GM18867 (cell line): Measurements from ENCODE around the gene BOC.

Experiments used
- ATAC-seq: cut with Tn5 transposase; IDR thresholded peaks from one replicate; pipeline ENCODE4 v1.9.1; 2021; ENCODE audit warnings: mild to moderate bottlenecking, moderate library complexity; ENCODE audit not compliant: unreplicated experiment

BOC gene

GRCh38 chr3:113268942-113269341 is 57.6 kb downstream of the BOC start:
- ATAC-seq = no peak

GRCh38 chr3:113269661-113270060 is 58.3 kb downstream of the BOC start:
- ATAC-seq = no peak

DNA sequence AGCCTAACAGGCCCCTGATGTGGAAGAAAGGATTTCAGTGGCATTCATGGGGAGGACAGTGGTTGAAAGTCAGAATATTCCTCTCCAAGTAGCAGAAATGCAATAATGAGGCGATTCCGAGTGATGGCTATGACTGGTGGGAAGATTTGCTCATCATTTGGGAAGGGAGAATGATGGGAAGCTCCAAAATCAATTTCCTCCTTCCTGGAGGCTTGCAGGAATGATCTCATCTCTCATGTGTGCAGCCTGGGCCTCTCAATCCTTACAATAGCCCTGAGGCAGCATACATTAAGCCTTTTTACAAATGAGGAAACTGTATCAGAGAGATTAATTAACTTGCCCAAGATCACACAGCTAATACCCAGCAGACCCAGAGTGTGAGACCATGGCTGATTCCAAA is 58.7 kb downstream of the BOC start:
- ATAC-seq = no peak

DNA sequence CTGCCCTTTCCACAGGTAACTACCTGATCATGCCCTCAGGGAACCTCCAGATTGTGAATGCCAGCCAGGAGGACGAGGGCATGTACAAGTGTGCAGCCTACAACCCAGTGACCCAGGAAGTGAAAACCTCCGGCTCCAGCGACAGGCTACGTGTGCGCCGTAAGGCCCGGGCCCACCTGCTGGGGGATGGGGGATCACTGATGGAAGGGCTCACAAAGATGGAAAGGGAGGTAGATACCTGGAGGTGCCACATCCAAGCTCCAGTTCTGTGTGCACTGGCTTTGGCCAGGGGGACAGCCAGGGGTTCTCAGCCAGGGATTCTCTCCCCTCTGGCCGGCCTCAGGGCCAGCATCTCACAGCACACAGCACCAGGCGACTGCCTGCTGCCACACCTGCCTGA is 59.4 kb downstream of the BOC start:
- no peak for ATAC-seq

DNA sequence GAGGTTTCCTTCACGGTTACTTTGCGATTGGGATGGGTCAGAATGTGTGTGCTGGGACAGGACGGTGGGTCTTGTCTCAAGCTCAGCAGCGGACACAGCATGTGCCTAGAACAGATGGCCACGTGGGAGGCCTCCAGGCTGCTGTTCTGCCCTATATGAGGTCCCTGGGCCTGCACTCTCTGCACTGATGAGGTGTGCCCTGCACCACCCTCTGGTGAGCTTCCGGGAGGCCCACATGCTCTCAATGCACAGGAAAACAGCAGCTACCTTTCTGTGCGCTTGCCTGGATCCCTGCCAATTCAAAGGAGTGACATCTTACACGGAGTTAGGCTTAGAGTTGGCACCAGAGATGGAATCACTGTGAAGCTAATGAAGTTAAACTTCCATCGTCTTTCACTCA is 59.8 kb downstream of the BOC start:
- ATAC-seq = no peak

GRCh38 chr3:113271594-113272384 is 60.4 kb downstream of the BOC start:
- ATAC-seq = no peak

GRCh38 chr3:113272385-113272779 is 61.0 kb downstream of the BOC start:
- no peak for ATAC-seq

GRCh38 chr3:113273011-113273410 is 61.7 kb downstream of the BOC start:
- ATAC-seq = no peak

- ATAC-seq = no peak
These were observed 62.4 kb downstream of the BOC start for GRCh38 chr3:113273604-113274378.

DNA sequence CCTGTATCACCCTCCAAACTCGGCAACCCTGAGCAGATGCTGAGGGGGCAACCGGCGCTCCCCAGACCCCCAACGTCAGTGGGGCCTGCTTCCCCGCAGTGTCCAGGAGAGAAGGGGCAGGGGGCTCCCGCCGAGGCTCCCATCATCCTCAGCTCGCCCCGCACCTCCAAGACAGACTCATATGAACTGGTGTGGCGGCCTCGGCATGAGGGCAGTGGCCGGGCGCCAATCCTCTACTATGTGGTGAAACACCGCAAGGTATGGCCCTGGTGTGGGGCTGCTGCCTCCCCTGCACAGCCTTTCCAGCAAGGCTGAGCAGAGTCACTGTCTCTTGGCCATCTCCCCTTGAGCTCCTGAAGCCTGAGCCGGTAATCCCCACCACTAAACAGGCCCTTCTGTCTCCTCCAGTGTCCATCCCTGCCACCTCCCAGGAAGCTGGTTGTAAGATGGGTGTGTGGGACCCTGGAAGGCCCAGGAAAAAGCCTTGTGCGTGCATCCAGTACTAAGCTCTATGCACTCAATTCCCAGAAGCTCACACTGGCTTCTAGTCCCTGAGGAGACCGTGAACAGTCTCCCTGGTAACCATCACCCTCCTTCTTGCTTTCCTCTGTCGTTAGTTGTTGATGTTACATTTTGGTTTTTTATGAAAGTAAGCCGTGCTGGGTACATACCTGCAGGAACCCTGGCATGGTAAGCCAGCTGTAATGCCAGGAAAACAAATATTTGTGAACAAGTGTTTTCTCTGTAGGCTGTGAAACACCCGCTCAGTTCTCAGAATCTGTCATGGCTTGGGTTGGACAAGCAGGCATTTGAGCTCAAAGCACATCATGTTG is 63.3 kb downstream of the BOC start:
- ATAC-seq = no peak

GRCh38 chr3:113275258-113275556 is 63.9 kb downstream of the BOC start:
- ATAC-seq = no peak

DNA sequence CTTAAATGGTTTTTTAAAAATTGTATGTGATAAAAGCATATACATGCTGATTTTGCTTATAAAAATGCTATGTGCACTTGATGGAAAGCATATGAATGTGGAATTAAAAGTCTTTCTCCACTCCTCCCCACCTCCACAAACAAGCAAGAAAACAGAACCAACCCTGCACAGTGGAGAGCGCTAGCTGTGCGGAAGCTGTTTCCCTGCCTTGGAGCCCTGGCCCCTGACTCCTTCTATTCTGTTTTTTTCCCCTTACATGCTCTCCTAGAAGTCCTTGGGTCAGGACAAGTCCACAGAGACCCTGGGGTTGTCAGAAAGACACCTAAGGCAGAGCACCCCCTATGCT is 64.2 kb downstream of the BOC start:
- ATAC-seq = no peak

- peak; percentile 79 for ATAC-seq
These were observed 64.8 kb downstream of the BOC start for GRCh38 chr3:113275929-113276750.

GRCh38 chr3:113276751-113277080 is 65.4 kb downstream of the BOC start:
- no peak for ATAC-seq

DNA sequence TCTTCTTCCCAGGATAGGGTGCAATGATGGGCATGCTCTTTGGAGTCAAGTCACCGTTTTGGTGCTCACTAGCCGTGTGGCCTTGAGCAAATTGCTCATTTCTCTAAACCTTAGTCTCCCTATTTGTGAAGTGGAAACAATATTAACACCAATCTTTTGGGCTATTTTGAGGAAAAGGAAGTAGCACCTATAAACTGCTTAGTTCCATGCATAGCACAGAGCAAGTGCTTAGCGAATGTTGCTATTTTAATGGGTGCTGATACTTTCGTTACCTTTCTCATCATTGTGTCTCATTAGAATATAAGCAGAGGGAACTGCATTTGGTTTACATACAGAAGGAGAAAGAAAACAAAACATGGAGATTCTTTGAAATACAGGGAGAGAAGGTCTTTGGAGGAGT is 66.1 kb downstream of the BOC start:
- peak; percentile 61 for ATAC-seq

DNA sequence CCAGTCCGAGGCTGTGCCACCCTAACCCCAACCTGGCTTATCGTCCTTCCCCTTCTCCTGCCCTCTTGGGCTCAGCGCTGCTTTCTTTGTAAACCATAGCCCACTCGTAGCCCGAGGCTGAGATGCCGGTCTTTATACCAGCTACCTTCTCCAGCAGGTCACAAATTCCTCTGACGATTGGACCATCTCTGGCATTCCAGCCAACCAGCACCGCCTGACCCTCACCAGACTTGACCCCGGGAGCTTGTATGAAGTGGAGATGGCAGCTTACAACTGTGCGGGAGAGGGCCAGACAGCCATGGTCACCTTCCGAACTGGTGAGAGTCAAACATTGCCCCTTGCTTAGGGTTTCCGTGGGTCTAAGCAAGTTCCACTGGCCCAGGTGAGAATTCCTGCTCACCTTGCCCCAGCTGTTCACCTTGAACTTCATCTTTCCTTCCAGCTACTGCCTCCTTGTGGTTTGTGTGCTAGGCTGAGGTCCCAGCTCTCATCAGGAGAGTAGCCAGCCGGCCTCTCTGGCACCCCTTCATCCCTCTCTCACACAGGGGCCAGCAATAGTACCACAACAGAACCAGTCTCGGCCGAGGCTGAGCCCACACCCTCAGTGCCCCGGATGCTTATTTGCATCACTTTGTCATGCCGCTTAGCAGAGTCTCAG is 66.7 kb downstream of the BOC start:
- peak; percentile 30 for ATAC-seq

GRCh38 chr3:113278599-113278955 is 67.2 kb downstream of the BOC start:
- no peak for ATAC-seq

DNA sequence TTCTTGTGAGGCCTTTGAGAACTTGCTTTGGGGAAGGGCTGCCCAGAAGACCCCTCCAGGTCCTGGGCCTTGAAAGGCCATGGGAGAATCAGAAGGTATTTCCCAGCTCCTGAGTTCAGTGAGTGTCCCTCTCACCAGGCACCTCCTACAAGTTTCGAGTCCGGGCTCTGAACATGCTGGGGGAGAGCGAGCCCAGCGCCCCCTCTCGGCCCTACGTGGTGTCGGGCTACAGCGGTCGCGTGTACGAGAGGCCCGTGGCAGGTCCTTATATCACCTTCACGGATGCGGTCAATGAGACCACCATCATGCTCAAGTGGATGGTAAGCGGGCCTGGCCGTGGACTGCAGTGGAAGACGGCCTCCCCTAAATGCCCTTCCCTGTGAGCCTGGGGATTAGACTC is 68.3 kb downstream of the BOC start:
- no peak for ATAC-seq

DNA sequence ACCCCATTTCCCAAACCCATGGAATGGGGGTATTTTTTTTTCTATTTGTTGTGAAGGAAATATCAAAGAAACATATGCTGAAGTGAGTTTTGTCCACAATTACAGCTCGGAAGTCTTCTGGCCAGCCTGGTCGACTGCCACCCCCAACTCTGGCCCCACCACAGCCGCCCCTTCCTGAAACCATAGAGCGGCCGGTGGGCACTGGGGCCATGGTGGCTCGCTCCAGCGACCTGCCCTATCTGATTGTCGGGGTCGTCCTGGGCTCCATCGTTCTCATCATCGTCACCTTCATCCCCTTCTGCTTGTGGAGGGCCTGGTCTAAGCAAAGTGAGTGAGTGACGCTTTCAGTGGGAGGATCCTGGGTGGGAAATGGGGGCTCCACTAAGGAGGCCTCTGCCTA is 71.9 kb downstream of the BOC start:
- ATAC-seq = no peak

DNA sequence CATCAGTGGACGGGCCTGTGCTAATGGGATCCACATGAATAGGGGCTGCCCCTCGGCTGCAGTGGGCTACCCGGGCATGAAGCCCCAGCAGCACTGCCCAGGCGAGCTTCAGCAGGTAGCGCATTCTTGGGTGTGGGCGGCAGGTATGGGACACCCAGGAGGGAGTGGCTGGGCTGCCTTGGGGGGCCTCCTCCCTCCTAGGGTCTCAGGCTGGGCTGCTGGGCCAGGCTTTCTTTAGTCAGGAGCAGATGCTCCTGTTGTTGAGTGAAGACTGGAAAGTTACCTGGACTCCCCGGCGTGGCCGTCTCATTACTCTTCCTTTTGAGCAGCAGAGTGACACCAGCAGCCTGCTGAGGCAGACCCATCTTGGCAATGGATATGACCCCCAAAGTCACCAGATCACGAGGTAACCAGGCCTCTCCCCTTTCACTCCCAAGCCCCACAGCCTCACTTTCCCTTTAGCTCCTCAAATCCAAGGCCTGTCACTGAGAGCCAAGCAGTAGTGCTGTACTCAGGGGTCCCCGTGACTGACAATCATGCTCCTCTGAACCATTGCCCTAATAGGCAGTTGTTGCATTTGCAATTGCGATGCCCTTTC is 73.2 kb downstream of the BOC start:
- no peak for ATAC-seq
